Neural crest cell (in vitro differentiated cells): ENCODE measurements around the gene PTPRU. TPM values are rescaled to one million over a fixed set of nuclear protein-coding genes. Genes with fewer than 3 reads are reported as not detected.

Experiments used
- DNase-seq: peaks from one replicate; pipeline ENCODE4 v3.0.0; 2021; ENCODE audit warnings: low read depth, mixed read lengths, low spot score
- H3K27ac Mint-ChIP-seq: one replicate; pipeline ENCODE4 v1.8.0; 2021; ENCODE audit warnings: mild to moderate bottlenecking, mixed read lengths; ENCODE audit not compliant: unreplicated experiment
- H3K27me3 Mint-ChIP-seq: 2 replicates; pipeline ENCODE4 v1.8.0; 2021; ENCODE audit warnings: low read depth, mild to moderate bottlenecking, mixed read lengths
- H3K36me3 Mint-ChIP-seq: 2 replicates; pipeline ENCODE4 v1.8.0; 2021; ENCODE audit warnings: low read depth, mild to moderate bottlenecking, mixed read lengths
- H3K4me1 Mint-ChIP-seq: 2 replicates; pipeline ENCODE4 v1.8.0; 2021; ENCODE audit warnings: mixed read lengths
- H3K4me3 Mint-ChIP-seq: one replicate; pipeline ENCODE4 v1.8.0; 2021; ENCODE audit warnings: mild to moderate bottlenecking, mixed read lengths
- H3K9me3 Mint-ChIP-seq: 2 replicates; pipeline ENCODE4 v1.8.0; 2021; ENCODE audit warnings: mixed read lengths
- total RNA-seq: library from RNA; stranded (reverse); gene quantifications from 2 replicates; pipeline ENCODE4 v1.2.1, GENCODE V29; 2021
- TF ChIP-seq, protein P1 (sequence below): fragments of 200-600 bp; sonication (generic); conservative IDR thresholded peaks from 2 replicates; pipeline ENCODE4 v1.5.0; 2021; ENCODE audit warnings: antibody characterized with exemption, mild to moderate bottlenecking

The PTPRU gene
- total RNA-seq, 1 donor from 2014 or later, result 5.1 TPM

DNA sequence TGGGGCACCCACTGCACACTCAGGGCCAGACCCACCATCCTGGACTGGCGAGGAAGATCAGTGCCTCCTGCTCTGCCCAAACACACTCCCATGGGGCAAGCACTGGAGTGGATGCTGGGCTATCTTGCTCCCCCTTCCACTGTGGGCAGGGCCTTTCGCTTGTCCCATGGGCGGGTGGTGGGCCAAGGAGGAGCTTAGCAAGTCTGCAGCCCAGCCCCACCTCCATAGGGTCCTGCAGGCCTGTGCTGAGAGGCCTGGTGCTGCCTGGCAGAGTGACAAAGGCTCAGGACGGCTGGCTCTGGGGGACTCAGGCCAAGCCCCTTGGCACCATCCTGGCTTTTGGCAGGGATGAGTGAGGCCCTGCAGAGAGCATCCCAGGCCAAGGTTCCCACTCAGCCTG lies 89.4 kb downstream of the PTPRU start:
- H3K27ac Mint-ChIP-seq, result no peak overlapping the region
- no peaks in the 10 kb centered on the region for H3K27me3 Mint-ChIP-seq
- TF ChIP-seq, protein P1, sequence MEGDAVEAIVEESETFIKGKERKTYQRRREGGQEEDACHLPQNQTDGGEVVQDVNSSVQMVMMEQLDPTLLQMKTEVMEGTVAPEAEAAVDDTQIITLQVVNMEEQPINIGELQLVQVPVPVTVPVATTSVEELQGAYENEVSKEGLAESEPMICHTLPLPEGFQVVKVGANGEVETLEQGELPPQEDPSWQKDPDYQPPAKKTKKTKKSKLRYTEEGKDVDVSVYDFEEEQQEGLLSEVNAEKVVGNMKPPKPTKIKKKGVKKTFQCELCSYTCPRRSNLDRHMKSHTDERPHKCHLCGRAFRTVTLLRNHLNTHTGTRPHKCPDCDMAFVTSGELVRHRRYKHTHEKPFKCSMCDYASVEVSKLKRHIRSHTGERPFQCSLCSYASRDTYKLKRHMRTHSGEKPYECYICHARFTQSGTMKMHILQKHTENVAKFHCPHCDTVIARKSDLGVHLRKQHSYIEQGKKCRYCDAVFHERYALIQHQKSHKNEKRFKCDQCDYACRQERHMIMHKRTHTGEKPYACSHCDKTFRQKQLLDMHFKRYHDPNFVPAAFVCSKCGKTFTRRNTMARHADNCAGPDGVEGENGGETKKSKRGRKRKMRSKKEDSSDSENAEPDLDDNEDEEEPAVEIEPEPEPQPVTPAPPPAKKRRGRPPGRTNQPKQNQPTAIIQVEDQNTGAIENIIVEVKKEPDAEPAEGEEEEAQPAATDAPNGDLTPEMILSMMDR, result no peak
- H3K4me3 Mint-ChIP-seq, result no peak overlapping the region
- H3K4me1 Mint-ChIP-seq, result peaks cover 9% of the 10 kb centered on the region
- no peaks in the 10 kb centered on the region for H3K9me3 Mint-ChIP-seq
- DNase-seq, result no peak
- H3K36me3 Mint-ChIP-seq, result no peaks in the 10 kb centered on the region

DNA sequence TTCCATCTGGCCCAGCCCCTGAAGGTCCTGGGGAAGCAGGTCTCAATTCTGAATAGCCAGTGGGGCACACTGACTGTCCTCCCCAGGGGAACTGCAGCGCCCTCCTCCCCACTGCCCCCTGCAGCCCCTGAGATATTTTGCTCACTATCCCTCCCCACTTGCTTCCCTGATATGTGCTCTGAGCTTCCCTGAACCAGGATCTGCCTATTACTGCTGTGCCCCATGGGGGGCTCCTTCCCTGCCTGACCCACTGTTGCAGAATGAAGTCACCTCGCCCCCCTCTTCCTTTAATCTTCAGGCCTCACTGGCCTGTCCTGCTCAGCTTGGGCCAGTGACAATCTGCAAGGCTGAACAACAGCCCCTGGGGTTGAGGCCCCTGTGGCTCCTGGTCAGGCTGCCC lies 89.8 kb downstream of the PTPRU start:
- TF ChIP-seq, protein P1, result no peak
- no peak overlapping the region for H3K4me3 Mint-ChIP-seq
- H3K36me3 Mint-ChIP-seq, result no peaks in the 10 kb centered on the region
- H3K4me1 Mint-ChIP-seq, result peaks cover 9% of the 10 kb centered on the region
- H3K27ac Mint-ChIP-seq, result no peak overlapping the region
- no peak for DNase-seq
- H3K27me3 Mint-ChIP-seq, result no peaks in the 10 kb centered on the region
- no peaks in the 10 kb centered on the region for H3K9me3 Mint-ChIP-seq

DNA sequence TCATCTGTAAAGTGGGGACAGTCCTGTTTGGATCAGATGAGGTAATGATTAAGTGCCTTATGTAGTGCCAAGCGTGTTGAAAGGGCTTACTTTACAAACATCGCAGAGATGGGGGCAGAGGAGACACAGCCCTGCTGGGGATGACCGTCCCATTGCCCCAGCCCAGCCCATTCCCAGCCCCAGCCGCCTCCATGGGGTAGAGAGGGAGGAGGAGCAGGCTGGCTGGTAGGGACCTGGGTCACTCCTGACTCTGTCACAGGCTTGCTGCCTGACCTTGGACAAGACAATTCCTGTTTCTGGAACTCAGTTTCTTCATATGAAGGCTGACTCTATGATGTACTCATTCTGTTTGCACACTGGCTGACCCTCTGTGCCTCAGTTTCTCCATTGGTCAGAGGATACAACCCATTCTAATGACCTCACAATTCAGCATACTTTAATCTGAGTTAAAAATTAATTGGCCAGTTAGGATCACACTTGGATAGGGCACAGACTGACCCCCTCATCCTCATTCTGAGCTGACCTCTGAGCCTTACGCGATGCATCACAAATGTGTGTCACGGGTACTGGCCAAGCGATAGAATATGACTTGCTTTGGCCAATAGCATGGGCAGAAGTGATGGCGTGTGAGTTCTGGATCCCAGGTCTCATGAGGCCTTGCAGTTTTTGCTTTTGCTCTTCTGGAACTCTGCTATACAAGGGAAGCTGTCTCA lies 91.1 kb downstream of the PTPRU start:
- H3K9me3 Mint-ChIP-seq, result no peaks in the 10 kb centered on the region
- peaks cover 2% of the 10 kb centered on the region for H3K27me3 Mint-ChIP-seq
- peaks cover 9% of the 10 kb centered on the region for H3K4me1 Mint-ChIP-seq
- H3K36me3 Mint-ChIP-seq, result no peaks in the 10 kb centered on the region
- no peak for DNase-seq
- no peak overlapping the region for H3K27ac Mint-ChIP-seq
- TF ChIP-seq, protein P1, result no peak
- H3K4me3 Mint-ChIP-seq, result no peak overlapping the region

DNA sequence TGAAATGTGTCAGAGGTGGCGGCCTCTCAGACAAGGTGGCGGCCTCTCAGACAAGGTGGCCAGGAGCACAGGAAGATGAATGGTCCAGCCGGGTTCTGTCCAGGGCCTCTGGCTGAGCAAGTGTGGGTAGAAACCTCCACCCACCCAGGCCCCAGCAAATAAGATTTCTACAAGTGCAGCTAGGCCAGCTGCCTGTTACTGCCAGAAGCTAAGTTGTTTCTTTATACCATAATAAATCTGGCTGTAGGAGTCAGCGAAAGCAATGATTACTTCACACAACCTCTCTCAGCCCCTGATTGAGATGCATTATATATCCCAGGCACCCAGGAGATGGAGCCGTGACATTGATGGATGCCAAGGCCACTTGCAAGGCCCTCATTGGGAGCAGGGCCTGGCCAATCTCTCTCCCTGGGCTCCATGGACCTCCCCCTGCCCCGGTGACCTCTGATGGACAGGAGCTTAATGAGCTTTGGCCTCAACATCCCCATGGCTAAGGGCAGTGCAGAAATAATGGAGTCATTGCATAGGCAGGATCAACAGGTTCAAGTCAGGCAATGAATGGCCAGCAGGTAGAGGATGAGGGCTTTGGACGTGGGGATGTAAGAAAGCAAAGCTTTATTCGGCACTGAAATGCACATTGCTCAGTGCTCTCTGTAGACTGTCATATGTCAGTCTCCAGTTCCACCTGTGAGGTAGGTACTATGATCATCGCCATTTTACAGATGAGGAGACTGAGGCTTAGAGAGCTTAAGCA lies 92.9 kb downstream of the PTPRU start:
- Mint-ChIP-seq H3K4me1 (peaks cover 9% of the 10 kb centered on the region), H3K4me3 (no peak overlapping the region), H3K27ac (no peak overlapping the region), H3K36me3 (no peaks in the 10 kb centered on the region), H3K9me3 (no peaks in the 10 kb centered on the region), H3K27me3 (peaks cover 13% of the 10 kb centered on the region)
- DNase-seq, result no peak
- TF ChIP-seq, protein P1, result no peak

DNA sequence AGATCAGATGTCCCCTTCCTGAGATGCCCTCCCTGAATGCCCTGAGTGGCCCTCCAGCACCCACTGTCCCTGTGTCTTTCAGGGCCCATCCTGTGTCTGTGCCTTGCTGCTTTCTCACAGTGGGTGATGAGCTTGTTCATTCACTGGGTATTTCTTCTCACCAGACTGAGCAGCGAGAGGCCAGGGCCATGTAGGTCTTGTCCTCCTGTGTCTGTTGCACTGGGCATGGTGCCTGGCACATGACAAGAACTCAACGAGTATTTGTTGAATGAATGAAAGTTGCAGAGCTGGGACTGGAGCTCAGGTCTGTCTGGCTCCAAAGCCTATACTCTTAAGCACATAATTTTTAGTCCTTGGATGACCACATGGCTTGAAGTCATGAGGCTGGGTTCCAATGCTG lies 93.8 kb downstream of the PTPRU start:
- no peak for DNase-seq
- no peaks in the 10 kb centered on the region for H3K9me3 Mint-ChIP-seq

More for the DNA sequence above, 93.8 kb downstream of the PTPRU start:
- H3K4me1 Mint-ChIP-seq, result peaks cover 2% of the 10 kb centered on the region
- no peaks in the 10 kb centered on the region for H3K36me3 Mint-ChIP-seq
- TF ChIP-seq, protein P1, result no peak
- peaks cover 15% of the 10 kb centered on the region for H3K27me3 Mint-ChIP-seq
- H3K27ac Mint-ChIP-seq, result peak overlapping the region; percentile 67
- no peak overlapping the region for H3K4me3 Mint-ChIP-seq
